ENCODE data around the gene UVRAG.
"Not testable (repeated sequence)": the region's sequence is repeated elsewhere in the genome, so short reads cannot be mapped to it uniquely, and the experiment has no call there.

UVRAG gene

GRCh38 chr11:75929706-75930105 is 114.7 kb downstream of the UVRAG start:
- no peak for DNase-seq

- no peak for DNase-seq
These were observed 115.5 kb downstream of the UVRAG start for GRCh38 chr11:75930534-75930933.

DNA sequence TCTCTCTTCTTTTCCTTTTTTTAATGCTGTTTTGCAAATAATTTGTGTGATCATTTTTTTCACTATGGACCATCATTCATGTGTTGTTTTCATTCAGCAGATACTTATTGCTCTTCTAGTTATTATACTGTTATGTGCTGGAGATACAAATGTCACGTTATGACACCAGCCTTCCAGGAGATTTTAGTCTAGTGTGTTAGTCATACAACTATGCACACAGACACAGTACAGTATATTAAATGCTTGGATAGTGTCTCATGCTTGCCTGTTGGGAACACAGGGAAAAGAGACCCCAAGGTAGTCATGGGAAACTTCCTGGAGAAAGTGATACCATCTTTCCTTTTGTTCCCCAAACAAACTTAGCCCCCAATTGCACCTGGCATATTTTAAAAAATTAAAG is 116.1 kb downstream of the UVRAG start:
- DNase-seq = no peak

DNA sequence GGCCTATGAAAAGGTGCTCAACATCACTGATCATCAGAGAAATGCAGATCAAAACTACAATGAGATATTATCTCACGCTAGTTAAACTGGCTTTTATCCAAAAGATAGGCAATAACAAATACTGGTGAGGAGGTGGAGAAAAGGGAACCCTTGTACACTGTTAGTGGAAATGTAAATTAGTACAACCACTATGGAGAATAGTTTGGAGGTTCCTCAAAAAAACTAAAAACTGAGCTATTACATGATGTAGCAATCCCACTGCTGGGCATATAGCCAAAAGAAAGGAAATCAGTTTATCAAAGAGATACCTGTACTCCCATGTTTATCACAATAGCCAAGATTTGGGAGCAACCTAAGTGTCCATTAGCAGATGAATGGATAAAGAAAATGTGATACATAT is 118.7 kb downstream of the UVRAG start:
- not testable (repeated sequence) for DNase-seq

- no peak for DNase-seq
These were observed 119.8 kb downstream of the UVRAG start for GRCh38 chr11:75934851-75935250.

GRCh38 chr11:75938543-75938942 is 123.5 kb downstream of the UVRAG start:
- DNase-seq = no peak

GRCh38 chr11:75939516-75939915 is 124.5 kb downstream of the UVRAG start:
- no peak for DNase-seq

GRCh38 chr11:75939992-75940391 is 125.0 kb downstream of the UVRAG start:
- DNase-seq = no peak

- no peak for DNase-seq
These were observed 125.9 kb downstream of the UVRAG start for GRCh38 chr11:75940911-75941310.

- DNase-seq = no peak
These were observed 129.5 kb downstream of the UVRAG start for GRCh38 chr11:75944515-75944914.

DNA sequence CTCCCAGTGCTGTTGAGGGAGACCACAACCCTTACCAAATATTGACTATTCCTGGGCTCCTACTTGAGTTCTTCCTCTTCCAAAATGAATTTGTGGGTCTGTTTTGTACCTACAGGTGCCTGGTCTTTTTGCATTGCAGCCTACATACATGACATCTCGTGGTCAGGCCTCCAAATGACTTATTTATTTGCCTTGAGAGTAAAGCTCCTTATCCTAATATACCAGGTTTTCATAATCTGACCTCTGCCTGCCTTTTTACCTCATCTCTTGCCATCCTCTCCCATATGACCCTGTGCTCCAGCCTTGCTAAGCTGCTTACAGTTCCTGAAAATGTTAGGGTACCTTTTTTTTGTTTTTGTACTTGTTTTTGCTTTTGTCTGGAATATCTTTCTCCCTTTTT is 130.4 kb downstream of the UVRAG start:
- DNase-seq = no peak

DNA sequence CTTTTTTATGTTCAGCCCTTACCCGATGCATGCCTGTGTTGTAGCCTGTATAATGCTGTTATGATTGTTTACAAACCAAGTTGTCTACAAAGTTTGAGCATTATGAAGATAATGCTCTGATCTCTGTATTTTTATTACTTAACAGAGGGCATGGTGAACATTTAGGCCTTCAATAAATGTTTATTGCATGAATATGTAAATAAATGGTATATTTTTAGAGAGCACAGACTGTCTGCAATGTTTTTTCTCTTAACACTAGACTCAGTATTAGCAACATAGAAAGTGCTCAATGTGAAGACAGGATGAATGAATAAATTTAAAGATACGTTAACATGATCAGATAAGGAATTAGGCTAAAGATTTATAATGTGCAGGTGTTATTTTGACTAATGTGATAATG is 130.9 kb downstream of the UVRAG start:
- DNase-seq = no peak

- DNase-seq = no peak
These were observed 131.8 kb downstream of the UVRAG start for GRCh38 chr11:75946531-75947530.

GRCh38 chr11:75949023-75949672 is 134.1 kb downstream of the UVRAG start:
- DNase-seq = no peak

DNA sequence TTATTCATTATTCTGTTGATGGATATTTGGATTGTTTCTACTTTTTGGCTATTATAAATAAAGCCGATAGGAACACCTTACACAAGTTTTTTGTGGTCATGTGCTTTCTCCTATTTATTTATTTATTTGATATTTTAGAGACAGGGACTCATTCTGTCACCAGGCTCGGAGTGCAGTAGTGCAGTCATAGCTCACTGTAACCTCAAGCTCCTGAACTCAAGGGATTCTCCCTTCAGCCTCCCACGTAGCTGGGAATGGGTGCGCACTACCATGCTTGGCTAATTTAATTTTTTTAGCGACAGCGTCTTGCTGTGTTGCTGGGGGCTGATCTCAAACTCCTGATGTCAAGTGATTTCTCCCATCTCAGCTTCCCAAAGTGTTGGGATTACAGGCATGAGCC is 135.1 kb downstream of the UVRAG start:
- no peak for DNase-seq

DNA sequence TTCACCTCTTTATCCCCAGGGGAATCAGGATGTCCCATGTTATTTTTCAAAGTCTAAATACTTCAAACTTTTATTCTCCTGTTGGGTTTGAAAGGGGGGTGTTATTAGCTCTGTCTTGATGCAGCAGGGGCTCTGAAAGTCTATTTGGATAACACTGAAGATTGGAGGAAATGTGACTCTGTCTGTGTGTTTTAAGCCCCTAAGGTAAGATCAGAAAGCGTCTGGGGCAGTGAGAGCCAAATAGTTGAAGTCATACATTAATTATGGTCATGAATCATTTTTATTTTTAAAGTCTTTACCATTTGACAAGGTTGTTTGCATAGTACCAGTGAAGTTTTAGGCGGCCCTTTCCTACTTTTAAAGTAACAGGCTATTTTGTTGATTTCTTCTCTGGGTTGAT is 139.0 kb downstream of the UVRAG start:
- no peak for DNase-seq

GRCh38 chr11:75955443-75955842 is 140.4 kb downstream of the UVRAG start:
- no peak for DNase-seq

GRCh38 chr11:75959540-75959939 is 144.5 kb downstream of the UVRAG start:
- DNase-seq = no peak

DNA sequence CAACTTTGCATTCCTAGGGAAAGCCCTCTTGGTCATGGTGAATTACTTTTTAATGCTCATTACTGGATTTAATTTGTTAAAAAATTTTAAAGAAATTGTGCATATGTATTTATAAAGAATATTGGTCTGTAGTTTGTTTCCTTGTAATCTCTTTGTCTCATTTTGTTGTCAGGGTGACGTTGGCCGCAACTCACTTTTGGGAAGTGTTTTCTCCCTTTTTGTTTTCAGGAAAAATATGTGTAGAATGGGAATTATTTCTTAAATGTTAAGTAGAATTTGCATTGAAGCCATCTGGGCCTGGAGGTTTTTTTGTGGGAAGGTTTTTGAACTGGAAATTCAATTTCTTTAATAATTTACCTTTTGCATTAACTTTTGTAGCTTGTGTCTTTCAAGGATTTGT is 149.1 kb downstream of the UVRAG start:
- DNase-seq = no peak

- DNase-seq = no peak
These were observed 151.7 kb downstream of the UVRAG start for GRCh38 chr11:75966537-75967287.

DNA sequence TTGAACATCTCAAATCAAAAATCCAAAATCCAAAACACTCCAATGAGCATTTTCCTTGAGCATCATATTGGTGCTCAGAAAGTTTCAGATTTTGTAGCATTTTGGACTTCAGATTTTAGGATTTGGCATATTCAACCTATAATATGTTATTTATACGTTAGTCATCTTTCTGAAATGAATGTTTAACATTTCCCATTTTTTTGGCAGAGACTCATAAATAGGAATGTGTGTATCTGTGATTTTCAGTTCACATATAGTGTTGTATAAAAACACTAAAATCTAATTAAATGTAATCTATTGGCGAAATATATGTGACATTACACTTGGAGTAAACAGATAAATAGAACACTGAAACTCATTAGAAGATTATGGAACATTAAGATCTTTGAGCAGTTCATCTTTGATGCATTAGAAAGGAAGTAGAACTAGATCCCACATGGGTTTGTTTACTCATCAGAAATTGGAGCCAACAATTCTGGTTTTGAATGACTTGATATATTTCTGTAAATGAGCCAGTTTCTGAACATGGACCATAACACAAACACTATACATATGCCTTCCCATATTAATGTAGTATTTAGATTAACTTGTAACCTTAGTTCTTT is 153.1 kb downstream of the UVRAG start:
- no peak for DNase-seq

DNA sequence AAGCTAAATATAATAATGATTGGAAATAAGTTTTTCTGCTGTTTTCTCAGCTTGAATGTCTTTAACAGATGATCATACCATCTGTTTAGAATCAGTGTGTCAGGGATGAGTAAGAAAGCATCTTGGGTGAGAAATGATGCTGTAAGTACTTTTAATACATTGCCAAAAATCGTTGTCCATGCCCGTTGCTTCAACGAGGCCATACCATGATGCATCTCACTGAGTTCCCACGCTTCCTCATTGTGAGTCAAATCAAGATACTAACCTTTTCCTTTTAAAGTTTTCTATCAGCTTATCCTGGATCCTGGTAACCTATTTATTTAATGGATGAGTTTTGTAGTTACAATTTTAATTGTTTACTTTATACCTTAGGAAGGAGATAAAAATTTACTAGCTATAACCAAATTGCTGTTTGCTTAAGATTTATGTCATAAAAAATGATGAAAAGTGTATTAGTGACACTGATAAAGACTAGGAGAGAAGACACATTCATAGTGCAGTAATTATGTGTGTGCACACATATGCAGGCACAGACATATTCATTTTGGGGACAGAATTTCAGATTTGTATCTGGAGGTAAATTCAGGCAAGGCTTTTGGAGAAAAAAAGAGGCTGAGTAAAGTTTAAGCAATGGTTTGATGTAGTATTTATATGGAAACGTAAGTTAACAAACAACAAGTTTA is 154.8 kb downstream of the UVRAG start:
- no peak for DNase-seq
